ENCODE measurements around the gene NBPF1.
"Not testable (repeated sequence)": the region's sequence is repeated elsewhere in the genome, so short reads cannot be mapped to it uniquely, and the experiment has no call there.

GRCh38 chr1:16641159-16641975 is 28.0 kb upstream of the NBPF1 start:
- TF ChIP-seq CTCF (conservative IDR thresholded peaks at IDR 0.05; ENCODE audit: low read length); EZH2phosphoT487 (IDR thresholded peaks at IDR 0.05; ENCODE audit: borderline replicate concordance, low read depth, low read length): not testable (repeated sequence)

Data from OCI-LY7 (cell line).